ENCODE data around the gene PSD4. TPM values are rescaled to one million over a fixed set of nuclear protein-coding genes. Genes with fewer than 3 reads are reported as not detected.

PSD4 gene
- total and polyA plus RNA-seq, 2 of the 4 experiments (the other 2 are of a cell fraction): 0.36 to 0.70 TPM

DNA sequence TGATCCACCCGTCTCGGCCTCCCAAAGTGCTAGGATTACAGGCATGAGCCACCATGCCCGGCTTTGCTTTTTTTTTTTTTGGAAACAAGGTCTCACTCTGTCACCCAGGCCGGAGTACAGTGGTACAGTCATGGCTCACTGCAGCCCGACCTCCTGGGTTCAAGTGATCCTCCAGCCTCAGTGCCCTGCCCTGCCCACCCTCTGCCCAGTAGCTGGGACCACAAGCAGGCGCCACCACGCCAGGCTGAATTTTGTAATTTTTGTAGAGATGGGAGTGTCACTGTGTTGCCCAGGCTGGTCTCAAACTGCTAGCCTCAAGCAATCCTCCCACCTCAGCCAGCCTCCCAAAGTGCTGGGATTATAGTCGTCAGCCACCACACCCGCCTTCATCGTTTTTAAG is 11.6 kb upstream of the PSD4 start:
- in situ Hi-C loops (cut with MboI; ENCODE audit: low sequenced_read_pairs) (no loop called here), dilution Hi-C loops (cut with HindIII; ENCODE audit: low sequenced_read_pairs, unreplicated experiment) (no loop called here), intact Hi-C loops (cut with micrococcal nuclease) (no loop called here)
- H2BK15ac ChIP-seq (ENCODE audit: low read depth, low read length): no peak overlapping the region
- no peak overlapping the region for H2AK5ac ChIP-seq (ENCODE audit: low read depth, low read length)
- 74% methylated on average over 3 of the region's 10 CpGs; no CpG with 5 or more reads in 1 of the 2 experiments for WGBS, 2 experiments (ENCODE audit: extremely low coverage in 2 of 2, insufficient read length in 1 of 2)
- no peak overlapping the region for H2AFZ ChIP-seq (replicated peaks; ENCODE audit: low read length, poor library complexity)
- POLR2A ChIA-PET (ENCODE audit: unreplicated experiment): no interaction called here
- no peaks in the 10 kb centered on the region for H3K79me1 ChIP-seq (ENCODE audit: low read depth in 1 of 2, low read length in 2 of 2)
- H4K20me1 ChIP-seq (ENCODE audit: insufficient read depth, low read length): no peaks in the 10 kb centered on the region
- H2AK9ac ChIP-seq (replicated peaks; ENCODE audit: low read depth, low read length, poor library complexity): no peak overlapping the region
- H3K56ac ChIP-seq (ENCODE audit: extremely low read depth, insufficient read depth, low read length): no peak overlapping the region
- no peak for DNase-seq
- no peak overlapping the region for H3K23ac ChIP-seq (ENCODE audit: low read depth, low read length)
- no peak overlapping the region for H3K4ac ChIP-seq (ENCODE audit: low read depth, low read length)
- no peak for ATAC-seq (ENCODE audit: low read depth)
- CTCF ChIA-PET: no interaction called here
- no peak overlapping the region for H4K91ac ChIP-seq (ENCODE audit: insufficient read depth, low read depth, low read length)
- H3K4me1 ChIP-seq (ENCODE audit: control insufficient read depth, insufficient read depth, low read length): no peaks in the 10 kb centered on the region; the same call in 1 of the 2 replicates
- H2BK20ac ChIP-seq (ENCODE audit: low read depth, low read length): no peak overlapping the region
- no peak overlapping the region for H3K4me3 ChIP-seq (ENCODE audit: insufficient read depth, low read depth, low read length)
- H3K9me1 ChIP-seq (ENCODE audit: insufficient read depth, low read length): no peaks in the 10 kb centered on the region
- H3K14ac ChIP-seq (replicated peaks; ENCODE audit: low read depth, low read length): no peak overlapping the region
- no peak overlapping the region for H2BK120ac ChIP-seq (ENCODE audit: low read depth, low read length)
- H2BK5ac ChIP-seq (ENCODE audit: low read depth, low read length, poor library complexity, severe bottlenecking): no peak overlapping the region
- no peaks in the 10 kb centered on the region for H3K36me3 ChIP-seq (ENCODE audit: control insufficient read depth, insufficient read depth, low read length)
- no peak overlapping the region for H4K5ac ChIP-seq (ENCODE audit: low read depth, low read length)
- H3K9ac ChIP-seq (ENCODE audit: low read depth, low read length): no peak overlapping the region
- H4K8ac ChIP-seq (ENCODE audit: low read depth in 2 of 2, low read length in 2 of 2): no peak overlapping the region
- H3K4me2 ChIP-seq (ENCODE audit: low read depth, low read length): no peak overlapping the region
- BruUV-seq (replicated peaks): no TSS peak
- no peak overlapping the region for H3K18ac ChIP-seq (ENCODE audit: low read depth, low read length)
- TF ChIP-seq FOS (IDR thresholded peaks at IDR 0.05; ENCODE audit: low read depth, low read length): no peak
- TF ChIP-seq RCOR1 (IDR thresholded peaks at IDR 0.05; ENCODE audit: insufficient replicate concordance, low read length): no peak
- TF ChIP-seq, protein P1, sequence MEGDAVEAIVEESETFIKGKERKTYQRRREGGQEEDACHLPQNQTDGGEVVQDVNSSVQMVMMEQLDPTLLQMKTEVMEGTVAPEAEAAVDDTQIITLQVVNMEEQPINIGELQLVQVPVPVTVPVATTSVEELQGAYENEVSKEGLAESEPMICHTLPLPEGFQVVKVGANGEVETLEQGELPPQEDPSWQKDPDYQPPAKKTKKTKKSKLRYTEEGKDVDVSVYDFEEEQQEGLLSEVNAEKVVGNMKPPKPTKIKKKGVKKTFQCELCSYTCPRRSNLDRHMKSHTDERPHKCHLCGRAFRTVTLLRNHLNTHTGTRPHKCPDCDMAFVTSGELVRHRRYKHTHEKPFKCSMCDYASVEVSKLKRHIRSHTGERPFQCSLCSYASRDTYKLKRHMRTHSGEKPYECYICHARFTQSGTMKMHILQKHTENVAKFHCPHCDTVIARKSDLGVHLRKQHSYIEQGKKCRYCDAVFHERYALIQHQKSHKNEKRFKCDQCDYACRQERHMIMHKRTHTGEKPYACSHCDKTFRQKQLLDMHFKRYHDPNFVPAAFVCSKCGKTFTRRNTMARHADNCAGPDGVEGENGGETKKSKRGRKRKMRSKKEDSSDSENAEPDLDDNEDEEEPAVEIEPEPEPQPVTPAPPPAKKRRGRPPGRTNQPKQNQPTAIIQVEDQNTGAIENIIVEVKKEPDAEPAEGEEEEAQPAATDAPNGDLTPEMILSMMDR (conservative IDR thresholded peaks at IDR 0.05; ENCODE audit: low read depth, low read length): no peak
- TF ChIP-seq MXI1 (IDR thresholded peaks at IDR 0.05; ENCODE audit: borderline replicate concordance, low read depth, low read length): no peak
- TF ChIP-seq, protein P2, sequence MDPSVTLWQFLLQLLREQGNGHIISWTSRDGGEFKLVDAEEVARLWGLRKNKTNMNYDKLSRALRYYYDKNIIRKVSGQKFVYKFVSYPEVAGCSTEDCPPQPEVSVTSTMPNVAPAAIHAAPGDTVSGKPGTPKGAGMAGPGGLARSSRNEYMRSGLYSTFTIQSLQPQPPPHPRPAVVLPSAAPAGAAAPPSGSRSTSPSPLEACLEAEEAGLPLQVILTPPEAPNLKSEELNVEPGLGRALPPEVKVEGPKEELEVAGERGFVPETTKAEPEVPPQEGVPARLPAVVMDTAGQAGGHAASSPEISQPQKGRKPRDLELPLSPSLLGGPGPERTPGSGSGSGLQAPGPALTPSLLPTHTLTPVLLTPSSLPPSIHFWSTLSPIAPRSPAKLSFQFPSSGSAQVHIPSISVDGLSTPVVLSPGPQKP (IDR thresholded peaks at IDR 0.05; ENCODE audit: borderline replicate concordance, low read depth, low read length): no peak
- no peak for TF ChIP-seq SMC3 (IDR thresholded peaks at IDR 0.05; ENCODE audit: low read depth, low read length)
- TF ChIP-seq MAZ (IDR thresholded peaks at IDR 0.05; ENCODE audit: borderline replicate concordance, low read depth, low read length): no peak
- no peak for TF ChIP-seq RFX5 (IDR thresholded peaks at IDR 0.05; ENCODE audit: low read depth, low read length)
- TF ChIP-seq RAD21 (IDR thresholded peaks at IDR 0.05; ENCODE audit: low read length): no peak
- TF ChIP-seq NFE2L2 (IDR thresholded peaks at IDR 0.05; ENCODE audit: low read depth, low read length): no peak
- TF ChIP-seq MAFK (IDR thresholded peaks at IDR 0.05; ENCODE audit: low read depth, low read length): no peak
- no peak for TF ChIP-seq CHD1 (IDR thresholded peaks at IDR 0.05; ENCODE audit: low read depth, low read length)
- TF ChIP-seq CEBPB (IDR thresholded peaks at IDR 0.05; ENCODE audit: low read depth, low read length): no peak
- TF ChIP-seq, protein P3, sequence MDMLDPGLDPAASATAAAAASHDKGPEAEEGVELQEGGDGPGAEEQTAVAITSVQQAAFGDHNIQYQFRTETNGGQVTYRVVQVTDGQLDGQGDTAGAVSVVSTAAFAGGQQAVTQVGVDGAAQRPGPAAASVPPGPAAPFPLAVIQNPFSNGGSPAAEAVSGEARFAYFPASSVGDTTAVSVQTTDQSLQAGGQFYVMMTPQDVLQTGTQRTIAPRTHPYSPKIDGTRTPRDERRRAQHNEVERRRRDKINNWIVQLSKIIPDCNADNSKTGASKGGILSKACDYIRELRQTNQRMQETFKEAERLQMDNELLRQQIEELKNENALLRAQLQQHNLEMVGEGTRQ (IDR thresholded peaks at IDR 0.05; ENCODE audit: low read depth, low read length): no peak
- no peak for TF ChIP-seq BHLHE40 (IDR thresholded peaks at IDR 0.05; ENCODE audit: low read depth, low read length)
- no peak for TF ChIP-seq POLR2A (IDR thresholded peaks at IDR 0.05; ENCODE audit: low read depth, low read length)
- no peaks in the 10 kb centered on the region for H3K9me3 ChIP-seq (ENCODE audit: control insufficient read depth, insufficient read depth, low read length)
- no peak overlapping the region for H3K27ac ChIP-seq (ENCODE audit: insufficient read depth, low read length)
- H3K27me3 ChIP-seq (ENCODE audit: control insufficient read depth, insufficient read depth, low read length): peaks cover 16% of the 10 kb centered on the region
